Activated naive CD4-positive, alpha-beta T cell treated with anti-CD3 and anti-CD28 coated beads, Interleukin-2, amount 50 U/mL, for 24 hours (primary cell): Measurements from ENCODE around the gene CD200R1L.
A peak's percentile ranks its signal among the peaks of the same experiment; 100 is the strongest.

Source experiments
- H3K27ac Mint-ChIP-seq: one replicate; pipeline ENCODE4 v1.8.0; 2021; ENCODE audit warnings: mild to moderate bottlenecking, mixed read lengths
- H3K27me3 Mint-ChIP-seq: one replicate; pipeline ENCODE4 v1.8.0; 2021; ENCODE audit warnings: mixed read lengths
- H3K36me3 Mint-ChIP-seq: one replicate; pipeline ENCODE4 v1.8.0; 2021; ENCODE audit warnings: mixed read lengths
- H3K4me1 Mint-ChIP-seq: one replicate; pipeline ENCODE4 v1.8.0; 2021; ENCODE audit warnings: mixed read lengths
- H3K4me3 Mint-ChIP-seq: one replicate; pipeline ENCODE4 v1.8.0; 2021; ENCODE audit warnings: mild to moderate bottlenecking, mixed read lengths
- H3K9me3 Mint-ChIP-seq: one replicate; pipeline ENCODE4 v1.8.0; 2021; ENCODE audit warnings: mixed read lengths

Gene CD200R1L

DNA sequence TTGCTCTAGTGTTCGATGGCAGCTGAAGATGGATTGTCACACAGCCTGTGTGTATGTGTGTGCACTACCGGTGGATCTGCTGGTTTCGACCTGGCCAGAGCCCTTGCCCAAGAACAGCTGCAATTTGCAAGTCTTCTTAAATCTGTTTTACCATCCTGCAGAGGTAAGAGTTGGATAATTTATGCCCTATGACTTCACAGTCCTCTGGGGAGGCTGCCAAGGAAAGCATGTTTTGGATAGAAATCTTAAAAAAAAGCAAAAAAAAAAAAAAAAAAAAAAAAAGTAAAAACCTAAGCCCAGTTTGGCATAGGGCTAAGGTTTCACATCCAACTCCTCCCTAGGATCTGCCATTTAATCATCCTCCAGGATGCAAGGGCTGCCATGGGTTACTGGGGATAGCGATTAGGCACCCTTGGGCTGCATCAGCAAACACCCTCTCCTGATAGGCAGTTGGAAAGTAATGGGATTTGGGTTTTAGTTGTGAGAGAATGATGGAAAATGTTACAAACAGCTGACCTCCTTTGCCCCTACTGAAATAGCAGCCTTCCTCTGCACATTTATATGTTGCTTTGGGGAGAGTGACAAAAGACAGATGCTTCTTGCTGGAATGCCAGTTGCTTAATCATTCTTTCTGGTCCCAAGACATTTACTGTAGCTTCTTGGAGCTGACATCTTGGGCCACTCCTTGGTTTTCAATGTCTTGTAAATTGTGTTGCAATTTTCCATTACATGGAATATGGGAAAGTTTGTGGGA, 35.4 kb downstream of the CD200R1L start:
- Mint-ChIP-seq H3K36me3 (no peaks in the 10 kb centered on the region), H3K4me3 (no peak overlapping the region), H3K9me3 (no peaks in the 10 kb centered on the region), H3K4me1 (peaks cover 17% of the 10 kb centered on the region), H3K27ac (no peak overlapping the region), H3K27me3 (no peaks in the 10 kb centered on the region)

DNA sequence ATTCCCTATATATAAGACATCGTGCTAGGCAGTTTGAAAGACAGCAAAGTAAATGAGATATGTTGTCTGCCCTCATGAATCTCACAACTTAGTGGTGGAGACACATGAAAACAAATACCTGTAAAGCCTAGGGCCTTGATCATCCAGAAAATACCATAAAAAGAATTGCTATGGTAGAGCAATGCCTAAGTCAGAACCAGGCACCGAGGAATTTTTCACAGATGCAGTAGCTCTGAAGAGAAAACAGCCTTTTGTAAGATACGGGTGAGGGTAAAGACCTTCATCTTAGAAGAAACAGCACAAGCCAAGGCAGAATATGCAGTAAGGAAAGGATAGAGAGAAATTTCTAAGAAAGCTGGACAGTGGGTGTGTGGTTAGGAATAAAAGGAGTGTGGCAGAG, 36.1 kb downstream of the CD200R1L start:
- Mint-ChIP-seq H3K27me3 (no peaks in the 10 kb centered on the region), H3K36me3 (no peaks in the 10 kb centered on the region), H3K4me1 (peaks cover 17% of the 10 kb centered on the region), H3K9me3 (no peaks in the 10 kb centered on the region), H3K4me3 (no peak overlapping the region), H3K27ac (no peak overlapping the region)

DNA sequence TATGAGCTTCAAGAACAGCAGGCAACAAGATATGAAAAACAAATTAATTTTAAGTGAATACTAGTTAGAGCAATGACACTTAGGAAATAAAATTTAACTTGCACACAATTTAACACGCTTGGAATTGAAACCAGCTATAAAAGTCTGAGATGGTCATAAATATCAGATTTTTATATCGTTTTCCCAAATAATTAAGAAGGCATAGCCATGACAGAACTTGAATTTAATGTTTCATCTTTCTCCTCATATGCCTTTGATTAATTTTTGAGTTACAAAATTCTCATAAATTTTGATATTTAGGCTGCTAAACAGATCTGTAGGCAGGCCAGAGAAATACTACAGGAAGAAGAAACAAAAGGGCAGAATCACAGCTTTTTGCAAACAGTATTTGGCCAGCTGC, 38.5 kb downstream of the CD200R1L start:
- no peaks in the 10 kb centered on the region for H3K27me3 Mint-ChIP-seq
- no peak overlapping the region for H3K27ac Mint-ChIP-seq
- H3K9me3 Mint-ChIP-seq, result no peaks in the 10 kb centered on the region
- peaks cover 11% of the 10 kb centered on the region for H3K4me1 Mint-ChIP-seq
- no peaks in the 10 kb centered on the region for H3K36me3 Mint-ChIP-seq
- no peak overlapping the region for H3K4me3 Mint-ChIP-seq

DNA sequence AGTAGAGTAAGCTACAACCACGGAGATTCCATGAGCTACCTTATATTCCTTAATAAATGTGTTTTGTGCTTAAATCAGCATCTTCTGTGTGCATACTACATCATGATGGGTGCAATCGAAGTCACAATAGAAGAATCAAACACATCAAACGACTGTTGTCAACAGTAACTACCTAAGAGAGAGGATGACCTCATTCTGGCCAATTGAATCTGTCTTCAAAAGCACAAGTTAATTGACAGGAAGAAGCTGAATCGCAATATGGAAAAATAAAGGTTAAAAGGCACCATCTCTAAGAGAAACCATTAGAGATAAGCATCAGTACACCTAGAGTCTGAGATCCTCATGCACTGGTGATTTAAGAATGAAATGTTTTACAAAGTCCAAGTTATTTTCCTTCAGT, 39.0 kb downstream of the CD200R1L start:
- Mint-ChIP-seq H3K27me3 (no peaks in the 10 kb centered on the region), H3K9me3 (no peaks in the 10 kb centered on the region), H3K36me3 (no peaks in the 10 kb centered on the region), H3K4me3 (no peak overlapping the region), H3K4me1 (peaks cover 15% of the 10 kb centered on the region), H3K27ac (no peak overlapping the region)

DNA sequence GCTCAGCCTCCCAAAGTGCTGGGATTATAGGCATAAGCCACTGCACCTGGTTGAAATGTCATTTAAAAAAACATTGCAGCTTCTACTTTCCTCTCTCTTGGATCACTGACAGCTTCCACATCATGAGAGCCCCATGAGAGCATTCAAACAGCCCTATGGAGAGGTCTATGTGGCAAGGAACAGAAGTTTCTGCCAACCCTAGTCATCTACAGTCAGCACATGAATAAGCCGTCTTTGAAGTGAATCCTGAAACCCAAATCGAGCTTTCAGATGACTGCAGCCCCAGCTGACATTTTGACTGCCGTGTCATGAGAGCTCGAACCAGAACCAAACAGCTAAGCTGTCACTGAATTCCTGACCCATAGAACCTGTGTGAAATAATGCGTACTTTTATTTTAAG, 39.8 kb downstream of the CD200R1L start:
- Mint-ChIP-seq H3K4me1 (peaks cover 23% of the 10 kb centered on the region), H3K36me3 (no peaks in the 10 kb centered on the region), H3K27me3 (no peaks in the 10 kb centered on the region), H3K9me3 (no peaks in the 10 kb centered on the region), H3K27ac (no peak overlapping the region), H3K4me3 (no peak overlapping the region)

DNA sequence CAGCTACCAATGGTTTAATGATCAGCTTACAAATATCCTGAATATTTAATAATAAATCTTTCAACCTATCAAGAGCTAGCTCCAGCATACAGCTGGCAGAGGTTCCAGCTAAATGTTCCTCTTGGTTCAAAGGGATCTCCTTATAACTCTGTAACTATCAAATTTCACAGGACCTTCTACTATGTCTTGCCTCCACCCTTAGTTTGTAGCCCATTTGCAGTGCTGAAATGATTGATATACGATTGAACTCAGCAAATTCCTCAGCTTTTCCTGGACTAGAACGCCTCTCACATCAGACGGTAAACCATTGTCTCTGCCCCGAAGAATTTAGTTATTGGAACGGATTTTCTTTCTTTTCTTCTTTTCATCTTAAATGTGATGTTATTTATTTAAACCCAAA, 41.5 kb downstream of the CD200R1L start:
- peaks cover 31% of the 10 kb centered on the region for H3K4me1 Mint-ChIP-seq
- H3K4me3 Mint-ChIP-seq, result no peak overlapping the region
- H3K27ac Mint-ChIP-seq, result no peak overlapping the region
- H3K36me3 Mint-ChIP-seq, result no peaks in the 10 kb centered on the region
- H3K27me3 Mint-ChIP-seq, result no peaks in the 10 kb centered on the region
- H3K9me3 Mint-ChIP-seq, result no peaks in the 10 kb centered on the region

DNA sequence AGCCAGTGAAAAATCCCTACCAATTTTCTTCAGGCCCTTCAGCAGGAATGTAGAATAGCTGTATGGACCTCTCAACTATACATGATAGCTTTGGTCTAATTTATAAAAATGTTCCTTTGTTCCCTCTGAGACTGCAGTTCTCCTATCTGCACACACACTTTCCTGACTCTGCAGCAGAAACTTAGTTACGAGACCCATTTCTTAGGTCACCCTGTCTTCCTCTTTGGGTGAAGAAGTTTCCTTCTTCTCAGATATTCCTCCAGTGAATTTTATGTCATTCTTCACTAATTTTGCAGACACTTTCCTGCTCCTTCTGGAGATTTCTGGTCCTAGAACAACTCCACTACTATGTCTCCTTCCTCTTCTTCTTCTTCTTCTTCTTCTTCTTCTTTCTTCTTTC, 42.6 kb downstream of the CD200R1L start:
- H3K36me3 Mint-ChIP-seq, result no peaks in the 10 kb centered on the region
- H3K9me3 Mint-ChIP-seq, result no peaks in the 10 kb centered on the region
- H3K4me1 Mint-ChIP-seq, result peaks cover 35% of the 10 kb centered on the region
- no peak overlapping the region for H3K27ac Mint-ChIP-seq
- no peaks in the 10 kb centered on the region for H3K27me3 Mint-ChIP-seq
- no peak overlapping the region for H3K4me3 Mint-ChIP-seq

DNA sequence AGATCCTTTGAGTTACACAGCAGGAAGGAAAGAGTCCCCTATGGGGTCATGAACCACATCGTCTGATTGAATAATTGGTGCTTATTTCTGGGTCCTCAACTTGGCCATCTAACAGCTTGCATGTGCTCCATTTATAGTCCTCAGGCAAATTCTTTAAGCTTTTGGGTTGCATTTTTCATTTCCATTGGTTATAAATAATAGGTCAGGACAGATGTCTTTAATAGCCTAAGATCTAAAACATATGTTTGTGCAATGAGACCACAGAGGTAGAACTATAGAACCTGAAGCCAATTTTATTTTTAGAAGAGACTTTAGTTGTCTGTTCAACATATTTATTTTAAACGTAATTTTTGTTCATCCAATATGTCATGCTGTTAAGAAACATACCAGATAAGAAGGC, 43.2 kb downstream of the CD200R1L start:
- H3K27ac Mint-ChIP-seq, result no peak overlapping the region
- H3K4me1 Mint-ChIP-seq, result peaks cover 35% of the 10 kb centered on the region
- no peaks in the 10 kb centered on the region for H3K36me3 Mint-ChIP-seq
- H3K27me3 Mint-ChIP-seq, result no peaks in the 10 kb centered on the region
- no peak overlapping the region for H3K4me3 Mint-ChIP-seq
- H3K9me3 Mint-ChIP-seq, result no peaks in the 10 kb centered on the region

DNA sequence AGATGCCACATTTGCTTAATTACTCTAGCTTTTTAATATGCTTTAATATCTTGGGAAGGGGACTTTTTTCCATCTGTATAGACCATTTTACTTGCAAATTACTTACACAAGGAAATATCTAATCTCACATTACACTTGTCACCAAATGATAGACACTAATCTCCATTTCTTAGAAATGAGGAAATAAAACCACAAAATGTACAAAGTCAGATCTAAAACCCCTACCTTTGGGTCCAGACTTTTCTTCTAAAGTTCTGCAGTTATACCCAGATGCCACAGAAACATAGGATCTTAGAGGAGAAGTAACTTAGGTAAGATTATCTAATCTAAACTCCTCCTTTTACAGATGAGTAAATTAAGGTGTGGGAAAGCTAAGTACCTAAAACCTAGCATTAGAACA, 44.3 kb downstream of the CD200R1L start:
- no peak overlapping the region for H3K4me3 Mint-ChIP-seq
- H3K36me3 Mint-ChIP-seq, result no peaks in the 10 kb centered on the region
- H3K27ac Mint-ChIP-seq, result no peak overlapping the region
- peaks cover 30% of the 10 kb centered on the region for H3K4me1 Mint-ChIP-seq
- H3K9me3 Mint-ChIP-seq, result no peaks in the 10 kb centered on the region
- no peaks in the 10 kb centered on the region for H3K27me3 Mint-ChIP-seq

DNA sequence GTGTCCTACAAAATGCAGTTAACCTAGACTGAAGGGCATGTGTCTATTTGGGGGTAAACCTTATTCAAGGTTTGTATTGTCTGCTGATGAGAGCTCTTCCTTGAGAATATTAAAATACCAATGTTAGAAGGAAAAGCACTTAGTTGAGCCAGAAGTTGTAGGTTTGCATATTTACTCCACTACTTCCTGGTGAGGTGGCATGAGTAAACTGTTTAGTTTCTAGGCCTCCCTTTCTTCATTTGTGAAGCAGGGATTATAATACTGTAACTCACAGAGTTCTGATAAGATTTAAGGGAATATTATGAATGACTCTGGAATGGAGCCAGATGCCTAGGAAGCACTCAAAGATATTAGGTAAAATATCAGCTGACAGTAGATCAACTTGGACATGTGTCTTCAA, 46.7 kb downstream of the CD200R1L start:
- Mint-ChIP-seq H3K4me3 (no peak overlapping the region), H3K36me3 (no peaks in the 10 kb centered on the region), H3K4me1 (peaks cover 29% of the 10 kb centered on the region), H3K27me3 (no peaks in the 10 kb centered on the region), H3K9me3 (no peaks in the 10 kb centered on the region), H3K27ac (peak overlapping the region; percentile 55)

DNA sequence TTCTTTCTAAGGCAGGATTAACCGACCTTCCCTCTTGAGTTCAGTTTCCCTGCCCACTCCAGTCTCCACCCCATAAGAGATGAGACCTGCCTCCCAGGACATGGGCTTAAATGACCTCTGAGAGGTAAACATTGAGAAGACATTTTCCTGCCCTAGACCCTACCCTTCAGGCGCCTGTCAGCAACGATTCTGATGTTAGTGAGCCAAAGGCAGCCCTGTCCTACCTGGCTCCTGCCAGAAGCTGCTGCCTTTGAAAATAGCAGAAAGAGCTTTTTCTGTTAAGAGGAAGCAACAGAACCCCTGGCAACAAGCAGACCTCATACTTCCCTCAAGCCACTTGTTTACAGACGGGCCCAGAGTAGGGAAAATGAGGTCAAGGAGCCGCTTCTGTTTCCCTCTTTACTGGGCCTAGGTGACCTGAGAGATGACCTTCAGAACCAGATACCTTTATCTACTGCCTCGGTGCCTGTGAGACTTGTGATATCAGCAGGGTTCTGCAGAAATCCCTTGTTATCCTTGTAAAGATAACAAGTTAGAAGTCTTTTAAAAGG, 52.0 kb downstream of the CD200R1L start:
- H3K36me3 Mint-ChIP-seq, result no peaks in the 10 kb centered on the region
- no peaks in the 10 kb centered on the region for H3K9me3 Mint-ChIP-seq
- no peak overlapping the region for H3K4me3 Mint-ChIP-seq
- H3K4me1 Mint-ChIP-seq, result peaks cover 20% of the 10 kb centered on the region
- no peaks in the 10 kb centered on the region for H3K27me3 Mint-ChIP-seq
- no peak overlapping the region for H3K27ac Mint-ChIP-seq

DNA sequence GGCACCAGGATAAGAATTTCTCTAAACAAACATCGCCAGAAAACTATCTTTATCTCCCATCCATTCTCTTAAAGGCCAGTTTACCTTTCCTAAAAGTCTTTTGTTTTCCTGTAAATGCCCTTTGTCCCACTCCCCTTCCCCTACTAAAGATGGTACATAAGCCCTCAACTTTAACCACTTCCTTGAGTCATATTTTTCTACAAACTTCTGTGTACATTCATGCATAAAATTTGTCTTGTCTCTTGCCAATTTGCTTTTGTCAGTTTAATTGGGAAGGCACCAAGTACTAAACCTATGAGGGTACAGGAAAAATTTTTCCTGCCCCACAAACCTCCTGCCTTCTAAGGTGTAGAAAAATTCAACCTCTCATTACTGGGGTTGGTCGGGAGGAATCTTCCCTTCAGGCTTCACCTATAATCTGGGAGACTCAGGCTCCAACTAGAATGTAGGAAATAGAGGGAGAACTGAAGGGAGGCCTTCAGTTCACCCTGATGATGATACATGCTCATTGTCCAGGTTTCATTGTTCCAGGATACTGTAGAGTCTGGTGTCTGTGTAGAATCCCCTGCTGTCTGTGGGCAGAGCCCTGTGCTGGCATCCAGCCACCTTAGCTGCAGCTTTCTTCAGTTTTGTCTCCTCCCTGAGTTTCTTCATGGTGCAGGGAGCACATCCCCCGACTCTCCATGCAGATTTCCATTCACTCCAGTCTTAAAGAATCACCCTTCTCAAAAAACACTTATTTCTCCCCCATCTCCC, 53.2 kb downstream of the CD200R1L start:
- no peaks in the 10 kb centered on the region for H3K9me3 Mint-ChIP-seq
- H3K27ac Mint-ChIP-seq, result no peak overlapping the region
- no peak overlapping the region for H3K4me3 Mint-ChIP-seq
- H3K36me3 Mint-ChIP-seq, result no peaks in the 10 kb centered on the region
- peaks cover 20% of the 10 kb centered on the region for H3K4me1 Mint-ChIP-seq
- H3K27me3 Mint-ChIP-seq, result no peaks in the 10 kb centered on the region

DNA sequence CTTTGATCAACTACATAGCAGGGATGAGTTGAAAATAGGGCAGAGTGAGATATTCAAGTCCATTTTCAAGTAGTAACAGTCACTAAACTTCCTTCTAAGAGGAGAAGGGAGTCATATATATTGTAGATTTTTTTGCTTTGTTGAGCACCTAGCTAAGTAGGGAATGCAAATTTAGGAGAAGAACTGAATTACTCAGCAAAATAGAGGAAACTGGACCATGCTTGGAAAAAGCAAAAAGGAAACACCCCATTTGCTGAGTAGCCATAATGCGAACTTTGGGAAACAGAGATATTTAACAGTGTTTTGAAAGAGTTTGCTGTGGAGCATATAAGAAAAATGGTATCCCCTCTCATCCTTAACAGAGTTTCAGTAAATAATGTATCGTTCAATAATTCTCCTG, 54.9 kb downstream of the CD200R1L start:
- H3K27ac Mint-ChIP-seq, result no peak overlapping the region
- peaks cover 20% of the 10 kb centered on the region for H3K4me1 Mint-ChIP-seq
- no peaks in the 10 kb centered on the region for H3K27me3 Mint-ChIP-seq
- H3K36me3 Mint-ChIP-seq, result no peaks in the 10 kb centered on the region
- H3K4me3 Mint-ChIP-seq, result no peak overlapping the region
- peaks cover 7% of the 10 kb centered on the region for H3K9me3 Mint-ChIP-seq

DNA sequence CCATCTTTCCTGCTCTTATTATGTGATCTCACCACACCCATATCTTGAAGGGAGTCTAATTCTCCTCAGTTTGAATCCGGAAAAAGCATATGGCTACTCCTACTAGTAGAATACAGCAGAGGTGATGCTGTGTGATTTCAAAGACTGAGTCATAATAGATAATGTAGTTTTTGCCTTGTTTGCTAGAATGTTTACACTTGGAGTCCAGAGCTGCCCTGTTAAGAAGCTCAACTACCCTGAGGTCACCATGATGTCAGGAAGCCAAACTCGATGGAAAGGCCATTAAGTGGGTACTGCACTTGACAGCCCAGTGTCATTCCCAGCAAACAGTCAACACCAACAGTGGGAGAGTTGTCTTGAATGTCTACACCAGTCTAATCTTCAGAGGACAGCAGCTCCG, 56.9 kb downstream of the CD200R1L start:
- Mint-ChIP-seq H3K9me3 (peaks cover 7% of the 10 kb centered on the region), H3K4me3 (no peak overlapping the region), H3K4me1 (peaks cover 19% of the 10 kb centered on the region), H3K36me3 (no peaks in the 10 kb centered on the region), H3K27ac (no peak overlapping the region), H3K27me3 (no peaks in the 10 kb centered on the region)

DNA sequence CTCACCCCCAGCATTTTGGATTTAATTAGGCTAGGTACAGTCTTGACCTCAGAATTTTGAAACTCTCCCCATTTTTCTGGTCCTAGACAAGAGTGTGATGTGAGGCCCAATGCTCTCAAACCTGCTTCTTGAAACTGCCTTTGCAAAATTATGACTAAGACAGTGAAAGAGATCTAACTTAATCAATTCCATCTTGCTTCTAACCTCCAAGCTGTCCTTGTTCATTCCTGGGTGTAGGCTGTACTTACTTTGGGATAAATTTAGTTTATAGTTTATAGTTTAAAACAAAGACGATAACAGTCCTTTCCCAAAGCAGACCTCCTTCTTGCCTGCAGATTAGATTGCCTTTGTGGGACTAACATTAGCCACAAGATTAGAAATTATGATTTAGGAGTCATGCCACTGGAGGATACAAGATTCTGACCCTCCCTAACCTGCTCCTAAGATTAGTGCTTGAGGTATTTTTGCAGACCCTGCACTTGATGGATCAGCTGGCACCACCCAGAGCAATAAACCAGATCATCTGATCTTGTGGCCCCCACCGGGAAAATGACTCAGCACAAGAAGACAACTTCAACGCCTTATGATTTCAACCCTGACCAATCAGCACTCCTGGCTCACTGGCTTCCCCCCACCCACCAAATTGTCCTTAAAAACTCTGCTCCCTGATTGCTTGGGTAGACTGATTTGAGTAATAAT, 59.6 kb downstream of the CD200R1L start:
- Mint-ChIP-seq H3K27me3 (no peaks in the 10 kb centered on the region), H3K4me1 (no peaks in the 10 kb centered on the region), H3K4me3 (no peak overlapping the region), H3K36me3 (no peaks in the 10 kb centered on the region), H3K9me3 (peaks cover 7% of the 10 kb centered on the region), H3K27ac (no peak overlapping the region)
